OCI-LY7 (cell line): ENCODE results near the gene INF2.

Source experiments
- CTCF ChIP-seq: fragments of 200-600 bp; sonication (generic); conservative IDR thresholded peaks from 2 replicates; pipeline ENCODE4 v1.5.1; 2014; ENCODE audit warnings: mild to moderate bottlenecking, antibody characterized with exemption, low read length, moderate library complexity, mixed read lengths
- EZH2phosphoT487 ChIP-seq: fragments of 200-600 bp; sonication (generic); IDR thresholded peaks from 2 replicates; pipeline ENCODE4 v1.6.1; 2018; ENCODE audit warnings: low read depth, borderline replicate concordance, mild to moderate bottlenecking, mixed run types, antibody characterized with exemption, low read length, moderate library complexity, mixed read lengths

- no peak for TF ChIP-seq CTCF
- no peak for TF ChIP-seq EZH2phosphoT487
These were observed 57.6 kb downstream of the INF2 start for GRCh38 chr14:104746934-104747481.
